COLO829 (cell line): ENCODE measurements around the gene KIF6.

ENCODE experiments used
- DNase-seq: peaks from one replicate; pipeline ENCODE4 v3.0.0; 2012; ENCODE audit warnings: low spot score

Gene KIF6

DNA sequence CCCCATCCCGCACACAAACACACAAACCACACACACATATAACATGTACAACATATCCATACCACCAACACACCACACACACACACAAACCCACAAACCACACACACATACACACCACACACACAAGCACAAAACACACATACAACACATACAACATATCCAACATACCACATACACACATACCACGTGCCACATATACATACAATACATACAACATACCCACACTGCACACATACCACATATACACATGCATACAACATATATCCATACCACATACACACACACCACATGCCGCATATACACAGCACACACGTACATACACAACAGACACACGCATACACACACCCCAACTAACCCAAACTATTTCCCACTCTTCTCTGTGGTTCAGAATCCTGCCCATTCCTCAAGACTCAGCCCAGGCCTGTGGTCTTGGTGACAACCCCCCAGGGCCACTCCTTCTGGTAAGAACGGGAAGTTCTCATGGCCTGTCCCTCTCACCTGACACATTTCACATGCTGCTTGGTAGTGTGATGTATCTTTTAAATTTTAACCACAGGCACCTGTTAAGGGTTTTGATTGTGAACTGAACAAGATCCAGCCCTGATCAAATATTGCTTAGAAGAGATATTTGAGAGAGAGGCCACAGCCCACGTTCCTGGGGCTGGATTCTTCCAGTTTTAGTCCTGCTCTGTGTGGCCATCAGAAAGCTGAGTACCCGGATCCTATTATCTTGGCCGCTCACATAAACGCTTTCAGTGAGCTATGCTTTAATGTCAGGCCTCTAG, 346.8 kb downstream of the KIF6 start:
- DNase-seq: no peak

DNA sequence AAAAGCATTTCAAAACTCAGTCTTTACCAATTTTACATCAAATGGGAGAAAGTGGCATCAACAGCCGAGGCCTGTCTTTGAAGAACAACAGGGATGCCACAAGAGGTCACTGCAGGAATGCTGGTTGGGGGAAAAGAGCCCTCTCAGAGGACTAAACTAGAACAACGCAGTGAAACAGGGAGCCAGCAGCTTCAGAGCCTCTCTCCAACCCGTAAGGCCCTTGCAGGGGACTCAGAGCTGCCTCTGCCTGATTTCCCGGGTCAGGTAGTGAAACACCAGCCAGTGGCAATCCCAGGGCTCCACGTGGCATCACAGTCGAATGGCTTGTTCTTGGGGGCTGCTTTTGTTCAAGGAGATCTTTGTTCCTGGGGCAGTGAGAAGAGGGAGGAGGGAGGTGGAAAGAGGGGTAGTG, 347.7 kb downstream of the KIF6 start:
- DNase-seq: peak; percentile 95

DNA sequence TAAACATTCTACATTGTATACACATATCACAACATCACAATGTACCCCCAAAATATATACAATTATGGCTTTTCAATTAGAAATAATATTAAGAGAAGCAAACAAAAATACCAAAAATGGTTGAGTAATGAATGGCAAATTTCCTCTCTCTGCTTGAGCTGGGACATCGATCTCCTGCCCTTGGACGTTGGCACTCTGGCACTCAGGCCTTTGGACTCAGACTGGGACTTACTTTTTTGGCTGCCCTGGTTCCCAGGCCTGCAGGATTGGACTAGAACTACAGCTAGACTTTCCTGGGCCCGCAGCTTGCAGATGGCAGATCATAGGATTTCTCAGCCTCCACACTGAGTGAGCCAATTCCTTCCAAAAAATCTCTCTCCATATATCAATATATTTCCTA, 349.8 kb downstream of the KIF6 start:
- no peak for DNase-seq

DNA sequence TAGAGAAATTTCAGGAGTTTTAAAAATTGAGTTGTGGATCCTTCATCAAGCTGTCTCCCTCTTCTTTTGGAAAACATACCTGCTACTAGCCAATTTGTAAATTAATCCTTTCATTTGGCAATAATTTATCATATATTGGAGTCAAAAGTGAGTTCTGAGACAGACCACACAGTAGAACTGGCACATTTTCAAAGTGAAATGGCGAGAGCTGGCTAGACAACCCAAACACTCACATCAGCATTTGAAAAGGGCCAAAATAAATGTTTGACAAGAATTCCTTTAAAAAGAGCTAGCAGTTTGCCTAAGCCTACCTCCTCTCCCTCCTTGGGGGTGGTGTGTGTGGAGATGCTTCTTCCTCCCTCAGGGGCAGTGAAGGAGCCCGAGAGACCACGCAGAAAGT, 354.8 kb downstream of the KIF6 start:
- no peak for DNase-seq

DNA sequence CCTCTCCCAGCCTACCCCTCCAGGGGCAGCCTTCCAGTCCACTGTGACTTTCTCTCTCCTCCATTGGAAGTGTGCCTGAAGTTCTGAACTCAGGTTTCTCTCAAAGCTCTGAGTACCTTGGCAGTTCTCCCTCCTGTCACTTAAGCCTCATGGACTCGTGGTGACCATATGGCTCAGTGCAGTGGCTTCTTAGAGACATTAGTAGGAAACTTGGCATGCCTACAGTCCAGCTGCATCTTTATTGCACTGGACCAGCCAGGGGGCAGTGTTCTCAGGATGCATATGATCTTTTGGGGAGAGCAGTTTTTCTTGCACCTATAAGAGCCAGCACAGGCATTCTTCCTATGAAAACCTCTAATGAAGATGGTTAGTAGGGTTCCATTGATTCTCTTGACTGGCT, 355.2 kb downstream of the KIF6 start:
- no peak for DNase-seq

DNA sequence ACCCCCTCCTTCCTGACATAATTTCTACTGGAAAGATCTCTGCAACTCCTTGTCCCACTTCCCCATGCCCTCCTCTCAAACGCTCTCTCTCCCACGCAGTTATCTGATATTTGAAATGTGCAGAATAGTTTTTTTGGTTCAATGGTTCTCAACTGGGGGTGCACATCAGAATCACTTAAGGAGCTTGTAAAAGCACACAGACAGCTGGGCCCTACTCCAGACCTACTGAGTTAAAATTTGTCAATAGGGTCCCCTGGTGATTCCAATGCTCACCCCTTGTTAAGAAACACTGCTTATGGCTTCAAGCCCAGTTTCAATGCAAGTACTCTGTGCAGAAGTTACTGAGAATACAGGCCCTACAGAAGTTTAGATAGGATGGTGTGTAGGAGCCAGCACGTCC, 357.5 kb downstream of the KIF6 start:
- DNase-seq: no peak

DNA sequence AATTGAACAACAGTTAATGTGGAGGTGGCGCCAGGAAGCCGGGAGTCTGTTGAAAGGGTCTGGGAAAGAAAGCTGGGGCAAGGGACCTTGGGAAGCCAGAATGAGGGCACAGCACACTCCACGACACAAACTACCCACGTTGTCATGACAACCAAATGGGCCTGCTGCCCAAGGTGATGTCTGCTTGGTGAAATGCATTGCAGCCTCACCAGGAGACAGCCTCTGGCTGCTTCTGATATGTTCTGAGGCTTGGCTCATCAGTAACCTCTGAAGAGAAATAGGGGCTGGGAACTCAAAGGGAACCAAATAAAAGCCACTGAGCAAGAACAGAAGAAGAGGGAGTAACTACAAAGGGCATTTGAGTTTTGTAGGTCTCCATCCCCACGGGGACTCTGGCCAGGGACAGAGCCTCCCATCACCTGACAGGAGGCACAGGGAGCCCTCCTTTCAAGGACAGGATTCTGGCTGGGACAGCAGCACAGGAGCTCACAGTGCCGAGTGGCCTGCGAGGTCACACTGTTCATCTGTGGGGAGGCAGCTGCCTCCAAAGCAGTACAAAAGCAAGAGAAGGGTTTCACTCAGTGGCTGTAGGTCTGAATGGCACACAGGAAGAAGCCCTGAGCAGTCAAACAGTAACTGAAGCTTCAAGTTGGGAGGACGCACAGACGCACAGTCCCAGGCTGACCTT, 358.1 kb downstream of the KIF6 start:
- DNase-seq: no peak

DNA sequence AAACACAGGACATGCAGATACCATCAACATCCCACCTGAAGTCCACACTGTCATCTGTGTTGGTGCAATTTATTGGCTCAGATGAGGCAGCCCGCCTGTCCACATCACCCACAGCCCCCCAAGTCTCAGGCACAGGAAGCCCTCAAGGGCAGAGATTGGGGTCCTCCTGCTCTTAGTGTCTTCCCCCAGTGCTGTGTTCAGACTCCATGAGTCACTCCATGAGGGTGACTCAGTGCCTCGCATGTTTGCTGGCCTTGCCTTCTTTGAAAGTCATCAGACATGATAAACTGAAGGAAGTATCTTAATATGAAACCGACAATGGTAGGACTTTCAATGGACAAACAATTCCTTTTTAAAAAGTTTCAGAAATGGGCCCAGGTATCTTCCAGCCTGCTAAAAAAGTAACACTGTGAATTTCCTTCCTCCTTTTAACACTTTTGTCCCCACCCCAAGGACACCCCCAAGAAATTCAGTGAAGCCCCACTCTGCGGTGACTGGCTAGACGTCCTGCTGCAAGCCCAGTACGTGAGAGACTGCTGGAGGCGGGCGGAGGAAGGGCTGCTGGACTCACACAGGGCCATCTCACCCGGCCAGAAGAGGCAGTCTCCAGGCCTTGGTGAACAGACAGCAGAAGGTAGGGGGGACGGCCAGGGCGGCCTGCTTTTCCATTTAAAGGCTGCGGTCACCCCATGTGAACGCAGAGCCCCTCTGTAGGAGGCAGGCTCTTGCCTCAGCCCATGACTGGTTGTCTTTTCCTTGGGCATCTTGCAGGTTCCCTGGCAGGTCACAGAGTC, 359.7 kb downstream of the KIF6 start:
- DNase-seq: no peak

DNA sequence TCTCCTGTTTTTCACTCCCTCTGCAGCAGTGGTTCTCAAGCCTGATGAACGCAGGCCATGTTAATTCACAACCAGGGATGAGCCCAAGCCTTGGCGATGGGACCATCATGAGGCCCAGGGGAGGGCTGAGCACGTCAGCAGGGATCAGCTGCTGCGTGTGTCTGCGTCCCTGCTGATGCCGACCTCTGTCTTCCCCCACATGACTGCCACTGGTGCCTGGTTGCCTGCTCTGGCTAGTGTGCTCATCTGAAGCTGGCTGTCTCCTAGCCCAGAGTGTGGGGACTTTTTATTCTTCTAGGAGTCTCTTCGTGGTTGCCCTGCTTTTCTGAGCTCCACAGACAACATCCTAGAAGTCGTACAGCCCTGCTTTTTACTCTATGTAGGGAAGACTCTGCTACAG, 361.9 kb downstream of the KIF6 start:
- DNase-seq: no peak

DNA sequence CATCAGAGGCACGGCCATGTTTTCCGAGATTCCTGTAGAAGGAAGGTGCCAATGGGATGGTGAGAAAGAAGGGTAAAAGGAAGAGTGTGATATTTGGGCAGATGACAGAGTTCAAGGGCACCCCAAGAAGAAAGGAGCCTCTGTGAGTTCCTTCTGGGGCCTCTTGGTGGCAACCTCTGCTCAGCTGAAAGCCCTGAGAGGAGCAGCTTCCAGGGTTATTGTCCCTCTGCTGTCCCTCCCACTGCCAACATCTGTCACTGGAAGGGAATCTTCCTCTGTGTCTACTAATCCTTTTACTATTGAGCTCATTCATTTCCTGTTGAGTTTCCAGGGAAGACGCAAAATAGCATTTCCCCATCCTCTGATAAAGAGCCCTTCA, 362.7 kb downstream of the KIF6 start:
- DNase-seq: peak; percentile 66

DNA sequence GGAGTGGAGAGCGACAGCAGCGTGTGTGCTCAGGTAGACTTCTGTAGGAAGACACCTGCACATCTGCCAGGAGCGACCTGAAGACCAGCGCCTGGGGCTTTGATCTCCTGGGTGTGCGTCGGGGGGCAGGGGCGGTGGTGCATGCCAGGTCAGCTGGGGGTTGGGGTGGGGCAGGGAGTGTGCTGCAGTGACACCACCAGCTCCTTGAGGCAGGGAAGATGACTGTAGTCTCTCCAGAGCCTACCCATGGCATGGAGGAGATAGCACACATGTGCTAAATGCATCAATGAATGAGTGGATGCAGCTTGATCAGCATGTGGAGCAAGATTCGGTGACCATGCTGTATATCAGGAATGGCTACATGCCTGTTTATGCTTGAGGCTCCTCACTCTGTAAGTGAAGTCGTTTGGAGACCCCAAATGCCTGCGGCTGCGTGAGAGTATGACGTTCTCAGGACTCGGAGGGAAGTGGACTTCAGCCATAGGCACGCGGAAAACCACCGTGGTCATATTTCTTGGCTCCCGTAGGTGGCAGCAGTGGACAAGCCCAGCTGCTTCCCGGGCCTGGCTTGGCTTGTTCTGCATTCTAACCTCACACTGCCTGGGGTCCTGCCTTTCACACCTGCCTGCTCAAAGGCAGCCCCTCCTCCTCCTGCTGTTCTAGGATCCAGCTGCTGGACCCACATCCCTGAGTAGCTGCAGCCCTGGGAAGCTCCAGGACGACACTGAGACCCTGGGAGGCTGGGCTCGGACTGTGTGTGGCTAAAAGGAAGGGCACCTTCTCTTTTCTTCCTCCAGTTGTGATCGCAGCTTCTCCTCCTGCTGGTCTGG, 363.3 kb downstream of the KIF6 start:
- peak; percentile 90 for DNase-seq

DNA sequence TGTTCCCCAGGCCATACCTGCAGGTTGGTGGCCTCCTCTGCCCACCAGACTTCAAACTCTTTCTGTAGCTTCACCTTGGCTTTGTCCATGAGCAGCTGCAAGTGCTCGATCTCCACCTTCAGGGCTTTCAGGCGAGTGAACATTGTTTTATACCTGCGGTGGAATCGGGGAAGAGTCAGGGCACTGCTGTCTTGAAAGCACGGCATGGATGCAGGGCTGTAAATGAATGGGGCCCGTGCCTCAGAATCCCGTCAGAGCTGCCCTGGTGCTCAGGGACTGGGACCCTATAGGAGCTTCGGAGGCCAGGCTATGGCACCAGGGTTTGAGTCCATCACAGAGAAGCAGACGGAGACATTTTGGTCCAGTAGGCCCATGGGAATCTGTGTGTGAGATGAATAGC, 364.8 kb downstream of the KIF6 start:
- no peak for DNase-seq

DNA sequence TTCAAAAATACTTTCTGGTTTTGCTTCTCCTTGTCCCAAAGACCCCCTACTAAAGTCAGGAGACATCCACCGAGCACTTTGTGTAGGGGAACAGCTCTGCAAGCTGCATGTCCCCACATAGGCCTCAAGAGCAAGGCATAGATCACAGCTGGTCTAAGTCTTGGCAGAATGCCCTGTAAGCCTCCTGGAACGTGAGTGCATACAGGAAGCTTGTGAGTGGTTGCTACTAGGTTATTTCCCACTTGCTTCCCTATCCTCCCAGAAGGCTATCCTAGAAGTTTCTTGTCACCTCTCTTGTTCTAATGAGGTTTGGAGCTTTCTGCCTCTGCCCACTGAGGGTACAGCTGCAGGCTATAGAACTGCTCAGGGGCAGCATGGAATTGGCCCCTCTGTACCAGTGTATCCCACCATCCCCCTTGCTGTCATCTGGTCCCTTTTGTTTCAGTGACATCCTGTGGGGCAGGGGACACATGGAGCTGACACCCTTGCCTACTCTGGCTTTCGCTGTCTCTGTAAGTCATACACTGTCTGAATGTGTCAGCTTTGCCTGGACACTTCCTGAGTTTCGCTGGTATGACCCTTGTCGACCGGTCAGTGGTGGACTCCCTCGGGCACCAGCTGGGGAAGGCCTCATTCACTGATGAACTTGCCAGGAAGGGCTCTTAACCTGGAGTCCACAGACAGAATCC, 367.1 kb downstream of the KIF6 start:
- DNase-seq: no peak

DNA sequence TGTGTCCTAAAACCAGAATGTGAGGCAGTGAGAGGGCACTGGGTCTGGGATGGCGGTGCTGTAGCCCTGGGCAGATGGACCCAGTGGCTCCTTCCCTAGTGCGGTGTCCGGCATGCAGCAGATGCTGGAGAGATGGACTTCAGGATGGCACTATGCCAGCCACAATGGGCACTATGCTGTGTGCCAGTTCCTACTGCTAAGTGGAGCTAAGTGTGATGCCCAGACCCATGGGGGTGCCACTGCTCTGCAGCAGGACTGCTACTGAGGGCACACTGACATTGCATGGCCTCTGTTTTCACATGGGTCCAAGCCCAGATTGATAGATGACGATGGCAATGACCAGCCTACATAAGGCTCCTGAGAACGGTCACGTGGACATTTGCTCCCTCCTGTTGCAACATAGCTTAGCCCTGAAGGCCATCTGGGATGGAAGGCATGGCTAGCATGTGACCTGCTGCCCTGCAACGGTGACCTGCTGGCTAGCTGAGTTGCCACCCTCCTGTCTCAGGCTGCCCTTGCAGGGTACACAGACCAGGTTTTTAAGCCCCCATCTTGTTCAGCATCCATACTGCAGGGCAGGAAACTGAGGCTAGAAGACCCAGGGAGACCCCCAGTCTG, 371.4 kb downstream of the KIF6 start:
- no peak for DNase-seq

DNA sequence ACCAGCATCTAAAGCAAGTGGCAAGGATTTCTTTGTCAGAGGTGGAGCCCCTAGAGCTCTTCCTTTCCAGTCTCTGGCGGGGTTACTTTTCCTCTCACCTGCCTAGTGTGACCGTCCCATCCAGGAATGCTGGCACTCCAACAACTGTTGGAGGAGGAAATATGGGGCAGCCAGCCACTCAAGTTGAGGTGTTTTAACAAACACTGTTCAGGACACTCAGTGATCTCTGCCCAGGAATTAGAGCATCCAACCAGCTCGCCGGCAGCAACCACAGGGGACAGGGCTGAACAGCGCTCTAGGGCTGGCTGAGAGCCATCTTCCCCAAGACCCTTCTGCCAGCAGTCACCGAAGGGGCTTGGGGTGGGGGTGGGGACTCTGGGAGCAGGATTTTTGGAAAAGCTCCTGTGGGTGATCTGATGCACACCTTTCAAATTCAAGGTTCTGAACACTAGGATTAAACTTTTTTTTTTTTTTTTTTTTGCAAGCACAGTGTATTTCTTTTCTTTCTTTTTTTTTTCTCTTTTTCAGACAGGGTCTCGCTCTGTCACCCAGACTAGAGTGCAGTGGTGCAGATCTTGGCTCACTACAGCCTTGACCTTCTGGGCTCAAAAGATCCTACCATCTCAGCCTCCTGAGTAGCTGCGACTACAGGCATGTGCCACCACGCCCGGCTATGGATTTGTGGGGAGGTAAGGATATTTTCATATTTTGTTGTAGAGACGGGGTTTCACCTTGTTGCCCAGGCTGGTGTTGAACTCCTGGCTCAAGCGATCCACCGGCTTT, 374.3 kb downstream of the KIF6 start:
- no peak for DNase-seq

DNA sequence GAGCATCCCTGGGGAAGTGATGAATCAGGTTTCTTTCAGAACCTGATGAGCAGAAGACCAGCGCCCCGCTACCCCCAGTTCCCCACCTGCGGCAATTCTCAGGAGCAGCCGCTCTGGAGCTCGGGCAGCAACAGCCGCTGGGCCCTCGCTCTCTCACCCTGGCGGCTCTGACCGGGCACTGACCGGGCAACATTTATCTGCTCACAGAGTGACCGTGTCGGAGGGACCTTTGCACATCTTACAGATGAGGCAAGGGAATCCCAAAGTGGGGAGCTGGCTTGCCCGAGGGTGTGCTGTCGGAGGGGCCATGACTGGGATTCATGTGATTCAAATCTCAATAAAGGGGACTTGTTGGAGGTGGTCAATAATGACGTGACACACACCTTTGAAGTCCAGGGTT, 376.5 kb downstream of the KIF6 start:
- no peak for DNase-seq

DNA sequence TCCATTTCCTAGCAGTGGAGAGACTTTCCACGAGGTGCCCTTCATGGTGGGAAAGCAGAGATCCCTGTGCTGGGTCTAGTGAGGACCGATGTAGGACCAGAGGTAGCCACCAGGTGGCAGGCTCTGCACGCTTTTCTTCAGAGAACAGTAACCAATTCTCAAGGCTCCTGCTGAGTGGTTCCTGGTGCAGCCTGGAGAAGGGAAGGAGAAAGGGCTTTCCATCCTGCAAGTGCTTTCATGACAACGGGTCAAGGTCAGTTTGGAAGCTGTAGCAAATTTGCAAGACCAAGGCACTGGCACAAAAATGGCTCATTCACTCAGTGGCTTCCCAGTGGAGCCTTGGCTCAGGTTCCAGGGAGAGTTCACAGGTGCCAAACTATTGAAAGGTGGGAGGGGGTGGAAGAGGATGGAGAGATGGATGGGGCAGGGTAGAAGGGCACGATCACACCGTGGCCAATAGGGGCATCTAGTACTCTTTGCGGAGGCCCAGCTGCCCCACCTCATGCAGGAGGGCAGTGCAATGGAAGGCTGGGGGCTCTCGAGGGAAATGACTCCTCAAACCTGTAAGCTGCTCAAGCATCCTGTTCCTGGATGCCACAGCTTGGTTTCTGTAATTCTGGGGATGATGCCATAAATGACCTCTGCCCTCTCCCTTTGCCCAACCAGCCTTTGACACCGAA, 377.2 kb downstream of the KIF6 start:
- DNase-seq: peak; percentile 97

DNA sequence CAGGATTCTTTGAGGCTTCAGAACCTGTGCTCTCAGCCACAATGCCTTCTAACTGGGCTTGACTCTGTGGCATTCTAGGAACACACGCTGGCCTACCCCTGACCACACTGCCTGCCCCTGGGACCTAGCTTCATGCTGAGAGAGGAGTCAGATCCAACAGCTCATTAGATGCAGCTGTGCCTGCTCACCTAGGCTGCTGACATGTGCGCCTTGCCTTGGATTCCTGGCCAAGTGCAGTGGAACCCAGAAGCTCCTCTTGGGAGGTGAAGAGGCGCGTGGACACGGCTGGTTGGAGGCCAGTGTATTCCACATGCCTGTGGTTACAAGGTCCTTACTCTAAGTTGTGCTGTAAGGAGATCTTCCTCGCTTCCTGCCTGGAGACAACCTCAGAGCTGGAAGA, 378.0 kb downstream of the KIF6 start:
- DNase-seq: no peak

DNA sequence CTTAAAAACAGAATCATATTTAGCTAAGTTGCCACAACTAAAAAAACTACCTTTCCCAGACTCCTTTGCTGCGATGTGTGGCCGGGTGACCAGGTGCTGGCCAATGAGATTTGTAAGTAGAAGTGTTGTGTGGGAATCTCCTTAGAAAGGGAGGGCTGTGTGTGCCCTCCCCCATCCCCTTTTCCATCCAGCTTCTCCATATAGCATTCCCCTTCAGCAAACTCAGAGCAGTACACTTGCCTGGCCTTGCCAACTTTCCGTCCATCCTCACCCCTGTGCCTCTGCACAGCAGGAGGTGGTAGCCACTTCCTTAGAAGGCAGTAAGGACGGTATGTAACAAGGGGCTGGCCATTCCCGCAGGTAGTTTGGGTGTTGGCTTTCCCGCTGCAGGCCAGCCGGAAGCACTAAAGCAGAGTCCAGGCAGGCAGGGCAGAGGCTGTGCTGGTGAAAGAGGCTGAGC, 380.4 kb downstream of the KIF6 start:
- DNase-seq: peak; percentile 35
